Mononuclear cell (primary cell): Measurements from ENCODE around the gene SEMA3B. TPM values are rescaled to one million over a fixed set of nuclear protein-coding genes. Genes with fewer than 3 reads are reported as not detected.
"Not testable (repeated sequence)": the region's sequence is repeated elsewhere in the genome, so short reads cannot be mapped to it uniquely, and the experiment has no call there.

Source experiments
- H3K27me3 ChIP-seq: 2 replicates; pipeline ENCODE4 v1.6.0; 2011; ENCODE audit warnings: low read length, control low read depth; ENCODE audit not compliant: insufficient read depth
- H3K4me1 ChIP-seq: 2 replicates; pipeline ENCODE4 v1.5.1; 2011; ENCODE audit warnings: mild to moderate bottlenecking, low read length, control low read depth; ENCODE audit not compliant: insufficient read depth
- H3K4me3 ChIP-seq: 2 replicates; pipeline ENCODE4 v1.5.1; 2011; ENCODE audit warnings: mild to moderate bottlenecking, low read length, moderate library complexity
- H3K9me3 ChIP-seq: 2 replicates; pipeline ENCODE4 v1.5.1; 2011; ENCODE audit warnings: low read depth, mild to moderate bottlenecking, control low read depth, low read length
- total RNA-seq: library from RNA; depleted of rRNA; stranded (reverse); fragments of >200 nt; gene quantifications from one replicate; pipeline ENCODE4 v1.2.3, GENCODE V29; 2012

SEMA3B gene
- 0.42 TPM for total RNA-seq

DNA sequence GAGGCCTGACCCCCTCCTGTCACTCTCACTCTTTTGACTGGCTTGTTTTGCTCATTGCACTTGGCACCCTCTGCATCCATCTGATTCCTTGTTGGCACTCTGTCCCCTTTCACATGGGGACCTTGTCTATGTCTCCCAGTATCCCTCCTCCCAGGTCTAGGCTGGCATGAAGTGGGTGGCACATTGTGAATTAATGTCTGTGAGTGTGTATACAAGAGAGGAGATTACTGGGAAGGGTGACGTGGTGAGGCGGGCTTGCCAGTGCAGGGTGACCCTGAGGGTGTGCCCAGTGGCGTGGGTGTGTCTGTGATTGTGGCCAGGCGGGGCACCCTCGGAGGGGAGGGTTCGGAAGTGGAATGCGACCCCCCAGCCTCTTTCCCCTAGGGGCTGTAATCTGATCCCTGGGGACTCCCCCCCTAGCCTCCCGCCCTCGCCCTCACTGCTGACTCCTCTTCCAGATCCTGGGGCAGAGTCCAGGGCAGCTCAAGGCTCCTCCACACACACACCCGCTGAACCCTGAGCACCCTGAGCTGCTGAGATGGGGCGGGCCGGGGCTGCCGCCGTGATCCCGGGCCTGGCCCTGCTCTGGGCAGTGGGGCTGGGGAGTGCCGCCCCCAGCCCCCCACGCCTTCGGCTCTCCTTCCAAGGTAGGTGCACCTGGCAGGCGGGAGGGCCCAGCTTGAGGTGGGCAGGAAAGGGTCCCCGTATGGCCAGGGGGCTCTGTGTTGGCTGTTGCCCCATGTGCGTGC is at the start of gene SEMA3B:
TSS of gene SEMA3B (plus strand) at position 445 of the 749 bp plus-strand sequence. CDS start at position 539, 94 bp downstream.
- Histone ChIP-seq H3K4me3 (no peak within 1 kb of the TSS), H3K4me1 (peaks cover 12% of the 10 kb centered on the region), H3K27me3 (peaks cover 9% of the 10 kb centered on the region), H3K9me3 (no peaks in the 10 kb centered on the region)

DNA sequence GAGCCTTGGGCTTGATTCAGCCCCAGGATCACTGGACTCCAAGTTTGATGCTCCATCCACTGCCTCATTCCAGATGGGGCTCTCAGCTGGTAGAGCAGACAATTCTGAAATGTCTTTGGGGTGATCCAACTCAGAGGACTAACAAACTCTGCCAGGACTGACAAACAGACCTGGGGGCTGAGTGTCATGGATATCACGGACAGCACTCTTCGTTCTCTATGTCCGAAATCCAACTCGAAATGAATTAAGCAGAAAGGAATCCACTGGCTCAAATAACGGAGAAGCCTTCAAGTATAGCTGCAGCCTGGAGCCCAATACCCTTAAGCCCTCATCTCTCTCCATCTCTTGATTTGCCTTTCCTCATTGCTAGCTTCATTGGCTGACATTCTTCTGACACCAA is 49.7 kb upstream of the SEMA3B start:
- H3K4me3 ChIP-seq: no peak overlapping the region
- H3K9me3 ChIP-seq: no peaks in the 10 kb centered on the region
- no peaks in the 10 kb centered on the region for H3K4me1 ChIP-seq
- no peaks in the 10 kb centered on the region for H3K27me3 ChIP-seq

DNA sequence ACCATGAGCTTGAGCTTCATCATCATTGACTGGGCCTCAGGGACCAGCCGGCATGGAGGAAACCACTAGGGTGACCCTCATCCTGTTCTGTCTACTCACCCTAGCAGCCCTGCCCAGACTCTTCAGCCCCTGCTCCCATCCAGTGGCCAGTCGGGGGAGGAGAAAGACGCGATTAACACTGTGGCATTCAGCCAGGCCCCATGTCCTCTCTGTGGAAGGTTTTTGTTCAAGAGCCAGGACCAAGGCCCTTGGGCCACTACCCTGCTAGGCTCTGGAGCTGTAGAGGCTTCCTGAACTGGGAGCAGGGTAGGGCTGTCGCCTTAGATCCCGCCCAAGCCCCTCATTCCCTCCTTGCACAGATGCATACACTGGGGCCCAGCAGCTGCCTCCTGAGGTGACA is 48.8 kb upstream of the SEMA3B start:
- Histone ChIP-seq H3K27me3 (no peaks in the 10 kb centered on the region), H3K4me1 (no peaks in the 10 kb centered on the region), H3K9me3 (no peaks in the 10 kb centered on the region), H3K4me3 (no peak overlapping the region)

DNA sequence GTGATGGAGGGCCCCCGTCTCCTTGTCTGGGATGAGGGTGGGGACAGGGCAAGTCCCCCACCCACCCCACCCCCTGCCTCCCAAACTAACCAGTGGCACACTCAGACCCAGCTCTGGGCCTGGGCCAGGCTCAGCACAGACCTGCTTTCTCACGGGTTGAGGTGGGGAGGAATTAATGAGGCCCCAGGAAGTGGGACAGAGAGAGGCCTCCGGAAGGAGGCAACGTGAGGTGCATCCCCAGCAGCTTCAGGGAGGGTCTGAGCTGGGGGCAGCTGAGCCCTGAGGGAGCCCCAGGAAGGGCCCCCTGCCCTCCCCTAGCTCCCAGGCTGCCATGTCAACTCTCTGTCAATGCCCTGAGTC is 47.9 kb upstream of the SEMA3B start:
- no peak overlapping the region for H3K4me3 ChIP-seq
- H3K27me3 ChIP-seq: no peaks in the 10 kb centered on the region
- H3K9me3 ChIP-seq: no peaks in the 10 kb centered on the region
- H3K4me1 ChIP-seq: peaks cover 5% of the 10 kb centered on the region

DNA sequence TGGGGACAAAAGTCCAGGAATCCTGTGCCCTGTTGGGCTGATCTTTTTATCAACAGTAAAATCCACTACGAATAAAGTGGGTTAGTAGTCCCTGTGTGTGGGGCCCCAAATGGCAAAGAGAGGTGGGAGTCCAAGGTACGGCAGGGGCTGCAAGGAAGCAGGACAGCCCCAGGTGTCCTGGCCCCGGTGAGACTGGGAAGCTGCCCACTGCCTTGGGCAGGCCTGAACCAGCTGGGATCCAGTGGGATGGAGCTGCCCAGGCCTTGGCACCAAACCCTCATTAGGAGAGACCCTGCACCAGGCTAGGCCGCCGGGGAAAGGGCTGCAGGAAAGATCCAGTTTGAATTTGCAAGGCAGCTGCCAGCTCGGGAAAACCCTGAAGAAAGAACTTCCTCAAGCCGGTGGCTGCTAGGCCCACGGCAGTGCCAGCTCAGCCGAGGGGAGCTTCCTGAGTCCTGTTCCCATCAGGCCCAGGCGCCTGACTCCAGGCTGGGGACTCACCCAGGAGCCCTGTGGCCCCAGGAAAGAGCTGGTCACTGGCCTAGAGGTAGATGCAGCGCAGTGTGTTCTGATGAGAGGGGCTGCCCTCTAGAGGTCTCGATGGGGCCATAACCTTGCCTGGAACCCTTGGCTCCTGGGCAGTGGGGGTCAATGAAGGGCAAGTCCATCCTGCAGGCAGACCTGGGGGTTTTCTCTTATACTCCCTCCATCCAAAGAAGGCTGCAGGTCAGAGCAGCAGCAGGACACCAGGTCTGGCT is 47.4 kb upstream of the SEMA3B start:
- Histone ChIP-seq H3K27me3 (no peaks in the 10 kb centered on the region), H3K9me3 (no peaks in the 10 kb centered on the region), H3K4me3 (no peak overlapping the region), H3K4me1 (peaks cover 10% of the 10 kb centered on the region)

DNA sequence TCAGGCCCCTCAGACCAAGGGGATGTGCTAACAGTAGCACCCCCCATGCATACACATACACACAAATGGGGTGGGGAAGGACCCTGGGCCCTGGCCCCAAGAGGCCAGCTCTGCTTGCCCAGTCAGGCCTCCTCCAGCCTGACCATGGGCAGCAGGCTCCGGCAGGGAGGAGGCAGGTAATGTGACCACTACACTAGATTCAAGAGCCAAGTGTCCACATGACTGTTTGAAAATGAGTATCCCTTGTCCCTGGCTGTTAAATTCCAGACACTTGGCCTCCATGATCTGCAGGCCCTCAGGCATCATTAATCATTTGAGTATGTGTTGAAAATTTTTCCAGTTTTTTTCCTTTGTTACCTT is 46.8 kb upstream of the SEMA3B start:
- no peak overlapping the region for H3K4me3 ChIP-seq
- no peaks in the 10 kb centered on the region for H3K9me3 ChIP-seq
- no peaks in the 10 kb centered on the region for H3K27me3 ChIP-seq
- peaks cover 16% of the 10 kb centered on the region for H3K4me1 ChIP-seq

DNA sequence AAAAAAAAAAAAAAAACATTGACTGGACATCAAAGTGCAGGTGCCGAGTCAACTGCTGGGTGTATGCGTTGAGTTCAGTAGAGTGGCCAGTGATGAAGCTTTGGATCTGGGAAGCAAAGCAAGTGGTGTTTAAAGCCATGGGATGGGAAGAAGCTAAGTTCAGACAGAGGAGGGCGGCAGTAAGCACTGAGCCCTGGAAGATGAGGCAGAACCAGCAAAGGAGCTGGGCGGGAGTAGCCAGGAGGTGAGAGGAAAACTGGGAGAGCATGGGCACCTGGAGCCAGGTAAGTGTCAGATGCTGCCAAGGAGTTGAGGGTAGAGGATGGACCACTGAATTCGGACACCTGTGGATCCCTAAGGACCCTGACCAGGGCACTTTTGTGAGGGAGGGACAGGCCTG is 44.3 kb upstream of the SEMA3B start:
- Histone ChIP-seq H3K9me3 (no peaks in the 10 kb centered on the region), H3K27me3 (no peaks in the 10 kb centered on the region), H3K4me3 (no peak overlapping the region), H3K4me1 (peaks cover 38% of the 10 kb centered on the region)

DNA sequence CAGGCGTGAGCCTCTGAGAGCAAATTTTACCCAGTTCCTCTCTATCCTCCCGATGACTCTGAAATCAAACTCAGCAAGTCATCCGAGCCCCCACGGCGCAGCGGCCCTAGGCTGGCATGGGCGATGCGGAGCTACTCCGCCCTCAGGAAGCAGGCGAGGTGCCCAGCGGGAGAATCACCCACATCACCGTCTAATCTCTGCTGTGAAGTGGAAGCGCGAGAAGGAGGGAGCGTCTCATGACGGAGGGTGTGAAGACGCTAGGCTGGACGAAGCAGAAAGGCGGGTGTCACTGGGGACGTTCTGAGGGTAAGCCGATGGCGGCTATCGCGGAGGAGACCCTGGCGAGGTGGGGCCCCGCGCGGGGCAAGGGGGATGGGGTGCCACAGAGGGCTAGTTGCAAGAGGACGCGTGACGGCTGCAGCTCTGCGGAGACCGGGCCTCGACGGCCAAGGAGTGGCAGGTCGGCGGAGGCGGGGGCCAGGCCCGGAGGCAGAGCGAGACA is 42.0 kb upstream of the SEMA3B start:
- Histone ChIP-seq H3K4me1 (peaks cover 59% of the 10 kb centered on the region), H3K9me3 (no peaks in the 10 kb centered on the region), H3K27me3 (no peaks in the 10 kb centered on the region), H3K4me3 (peak overlapping the region; percentile 40)

DNA sequence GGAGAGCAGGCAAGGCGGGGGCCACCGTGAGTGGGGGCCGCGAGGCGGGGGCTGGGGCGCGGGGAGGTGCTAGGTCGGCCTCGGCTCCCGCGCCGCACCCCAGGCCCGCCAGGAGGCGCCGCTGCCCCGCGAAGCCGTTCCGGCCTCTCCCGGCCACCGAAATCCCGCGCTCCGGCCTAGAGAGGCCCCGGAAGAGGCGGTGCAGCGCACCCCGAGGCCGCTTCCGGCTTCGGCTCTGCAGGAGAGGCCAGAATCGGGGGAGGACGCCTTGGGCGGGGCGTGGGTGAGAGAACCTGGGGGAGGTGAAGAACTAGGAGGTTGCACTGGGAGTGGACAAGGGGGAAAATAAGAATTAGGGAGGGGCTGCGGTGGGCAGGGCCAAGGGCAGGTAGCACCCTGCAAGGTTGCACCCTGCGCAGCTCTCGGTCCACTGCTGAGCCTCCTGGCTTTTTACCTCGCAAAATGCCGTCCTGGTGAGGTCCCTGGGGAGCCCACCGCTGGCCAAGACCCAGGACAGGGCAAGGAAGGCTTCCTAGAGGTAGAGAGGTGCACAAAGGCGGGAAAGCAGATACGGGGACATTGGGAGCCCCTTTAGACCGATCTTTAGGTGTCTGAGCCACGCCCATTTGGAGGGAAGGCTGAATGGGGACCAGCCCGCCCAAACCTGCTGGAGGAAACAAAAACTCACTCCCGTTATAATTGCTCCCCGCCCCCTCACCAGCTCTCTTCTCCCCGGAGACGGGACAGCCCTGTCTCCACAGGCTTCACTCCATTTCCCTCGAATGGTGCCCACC is 41.4 kb upstream of the SEMA3B start:
- Histone ChIP-seq H3K4me1 (peaks cover 59% of the 10 kb centered on the region), H3K27me3 (no peaks in the 10 kb centered on the region), H3K9me3 (no peaks in the 10 kb centered on the region), H3K4me3 (peak overlapping the region; percentile 65)

DNA sequence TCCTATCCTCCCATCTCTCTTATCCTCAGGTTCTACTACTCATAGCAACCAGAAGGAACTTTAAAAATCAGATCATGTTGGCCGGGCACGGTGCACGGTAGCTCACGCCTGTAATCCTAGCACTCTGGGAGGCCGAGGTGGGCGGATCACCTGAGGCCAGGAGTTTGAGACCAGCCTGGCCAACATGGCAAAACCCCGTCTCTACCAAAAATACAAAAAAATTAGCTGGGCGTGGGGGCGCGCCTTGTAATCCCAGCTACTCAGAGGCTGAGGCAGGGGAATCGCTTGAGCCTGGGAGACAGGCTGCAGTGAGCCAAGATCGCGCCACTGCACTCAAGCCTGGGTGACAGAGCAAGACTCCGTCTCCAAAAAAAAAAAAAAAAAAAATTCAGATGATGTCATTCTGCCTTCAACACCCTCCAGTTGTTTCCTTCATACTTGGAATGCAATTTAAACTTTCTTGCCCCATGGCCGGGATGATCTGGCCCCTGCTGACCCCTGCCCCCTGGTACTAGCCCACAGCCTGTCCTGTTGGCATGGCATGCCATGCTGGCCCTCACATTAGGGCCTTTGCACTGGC is 40.7 kb upstream of the SEMA3B start:
- H3K4me1 ChIP-seq: peaks cover 62% of the 10 kb centered on the region
- H3K27me3 ChIP-seq, H3K9me3 ChIP-seq: not testable (repeated sequence)
- H3K4me3 ChIP-seq: peak overlapping the region; percentile 65

DNA sequence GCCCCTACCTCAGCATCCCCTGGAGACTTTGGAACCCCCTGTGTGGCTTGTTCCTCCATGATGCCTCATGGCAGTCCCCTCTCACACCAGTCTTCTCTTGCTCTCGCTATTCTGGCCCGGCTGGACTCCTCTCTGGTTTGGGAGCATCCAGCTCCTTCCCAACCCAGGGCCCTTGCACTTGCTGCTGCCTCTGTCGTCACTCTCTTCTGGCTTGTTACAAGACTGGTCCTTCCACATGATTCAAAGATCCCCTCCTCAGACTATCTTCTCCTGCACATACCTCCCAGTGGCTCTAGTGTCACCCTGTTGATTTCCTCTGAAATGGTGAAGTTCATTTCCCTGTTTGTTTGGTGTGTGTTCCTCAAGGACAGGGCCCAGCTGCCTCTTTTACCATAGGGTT is 39.5 kb upstream of the SEMA3B start:
- H3K27me3 ChIP-seq: no peaks in the 10 kb centered on the region
- no peaks in the 10 kb centered on the region for H3K9me3 ChIP-seq
- peaks cover 74% of the 10 kb centered on the region for H3K4me1 ChIP-seq
- H3K4me3 ChIP-seq: no peak overlapping the region

DNA sequence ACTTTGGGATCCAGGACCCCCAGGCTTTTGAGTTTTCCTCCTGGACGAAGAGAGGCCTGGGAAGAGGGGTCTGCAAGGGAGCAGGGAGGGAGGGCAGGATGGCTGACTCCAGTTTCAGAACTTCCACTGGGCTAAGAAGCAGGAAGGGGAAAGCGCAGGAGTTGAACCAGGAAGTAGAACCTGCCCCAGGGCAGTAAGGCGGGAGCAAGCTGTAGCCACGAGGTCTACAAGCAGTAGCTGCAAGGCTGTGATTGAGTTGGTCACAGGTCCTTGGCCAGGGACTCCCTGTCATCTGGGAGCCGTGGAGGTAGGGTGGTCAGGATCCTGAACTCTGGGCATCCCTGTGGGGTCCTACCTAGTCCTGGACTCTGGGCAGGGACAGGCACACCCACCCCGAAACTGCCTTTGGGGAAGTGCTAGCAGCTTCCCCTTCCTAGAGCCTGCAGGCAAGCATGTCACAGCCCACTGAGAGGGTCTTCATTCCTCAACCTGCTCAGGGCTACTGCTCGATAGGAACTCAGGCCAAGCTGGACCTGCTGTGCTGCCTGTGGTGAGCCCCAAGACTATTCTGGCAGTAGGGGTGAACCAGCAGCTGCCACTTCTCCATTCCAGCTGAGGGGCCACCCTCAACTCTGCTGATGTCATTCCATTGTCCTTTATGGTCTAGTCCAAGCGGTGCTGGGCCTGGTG is 38.7 kb upstream of the SEMA3B start:
- Histone ChIP-seq H3K4me3 (no peak overlapping the region), H3K4me1 (peaks cover 82% of the 10 kb centered on the region)

DNA sequence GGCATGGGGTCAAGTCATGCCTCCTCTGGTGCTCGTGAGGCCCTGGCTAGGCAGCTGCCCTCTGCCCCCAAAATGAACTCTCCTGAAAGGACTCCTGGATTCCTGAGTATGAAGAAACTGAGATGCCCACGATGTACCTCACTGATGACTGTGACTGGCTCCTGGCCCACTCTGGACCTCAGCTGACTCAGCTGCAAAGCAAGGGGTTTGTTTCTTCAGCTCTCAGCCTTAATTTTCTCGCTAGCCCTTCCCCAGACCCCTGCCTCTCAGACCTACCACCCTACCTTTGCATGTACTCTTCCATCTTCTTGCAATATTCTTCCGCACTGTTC is 38.2 kb upstream of the SEMA3B start:
- Histone ChIP-seq H3K9me3 (no peaks in the 10 kb centered on the region), H3K4me3 (no peak overlapping the region), H3K27me3 (no peaks in the 10 kb centered on the region), H3K4me1 (peaks cover 84% of the 10 kb centered on the region)

More for the DNA sequence above, 38.7 kb upstream of the SEMA3B start:
- Histone ChIP-seq H3K27me3 (no peaks in the 10 kb centered on the region), H3K9me3 (no peaks in the 10 kb centered on the region)

DNA sequence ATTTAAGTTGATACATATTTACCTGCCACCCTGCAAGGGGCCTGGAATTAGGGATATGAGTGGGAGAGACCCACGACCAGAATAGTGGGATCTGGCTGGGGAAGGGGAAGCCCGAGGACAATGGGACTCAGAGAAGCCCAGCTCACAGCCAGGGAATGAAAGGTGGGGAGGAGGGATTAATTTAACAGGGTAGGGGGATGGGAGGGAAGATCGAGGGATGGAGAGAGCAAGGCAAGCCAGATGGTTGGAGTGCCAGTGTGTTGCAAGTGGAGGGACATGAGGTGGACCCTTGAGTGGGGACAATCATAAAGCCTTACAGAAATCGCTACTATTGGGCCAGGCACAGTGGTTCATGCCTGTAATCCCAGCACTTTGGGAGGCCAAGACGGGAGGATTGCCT is 37.4 kb upstream of the SEMA3B start:
- H3K4me3 ChIP-seq: no peak overlapping the region
- no peaks in the 10 kb centered on the region for H3K9me3 ChIP-seq
- H3K27me3 ChIP-seq: no peaks in the 10 kb centered on the region
- H3K4me1 ChIP-seq: peaks cover 76% of the 10 kb centered on the region
